Hematopoietic multipotent progenitor cell treated with erythropoietin and hydrocortisone succinate and interleukin-3 and kit ligand, for 6 days (in vitro differentiated cells): ENCODE measurements around the gene ENPP3.
A peak's percentile ranks its signal among the peaks of the same experiment; 100 is the strongest.

ENCODE experiments used
- DNase-seq: peaks from one replicate; pipeline ENCODE4 v3.0.0-alpha.2; 2015

The ENPP3 gene

DNA sequence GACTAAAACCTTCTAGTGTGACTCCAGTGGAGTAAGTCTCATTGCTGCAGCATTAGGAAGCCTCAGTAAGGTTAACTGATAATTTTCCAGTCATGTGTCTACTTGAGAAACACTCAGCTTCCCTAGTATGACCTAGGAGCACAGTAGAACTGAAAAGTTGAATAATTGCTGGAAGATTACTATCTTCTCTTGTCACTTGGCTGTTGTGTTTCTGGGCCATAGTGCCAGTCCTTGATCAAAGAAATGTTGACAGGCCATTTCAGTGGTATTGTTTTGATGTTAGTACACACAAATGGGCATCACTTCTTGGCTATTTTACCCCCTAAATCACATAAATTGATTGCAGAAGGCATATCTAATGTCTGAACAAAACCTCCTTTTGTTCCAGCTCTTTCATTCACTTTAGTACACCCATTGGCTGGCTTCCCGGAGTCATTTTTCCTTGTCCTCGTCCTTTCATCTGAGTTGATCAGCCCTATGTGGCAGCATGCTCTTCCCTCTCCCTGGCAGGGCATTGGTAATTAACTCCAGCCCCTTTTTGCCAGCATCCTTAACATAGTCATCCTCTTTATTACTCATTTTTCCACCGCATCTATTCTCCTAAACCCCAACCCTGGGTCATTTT, 6.0 kb downstream of the ENPP3 start:
- no peak for DNase-seq

- DNase-seq = no peak
These were observed 6.9 kb downstream of the ENPP3 start for GRCh38 chr6:131643855-131644460.

- DNase-seq = no peak
These were observed 7.8 kb downstream of the ENPP3 start for GRCh38 chr6:131644921-131645320.

DNA sequence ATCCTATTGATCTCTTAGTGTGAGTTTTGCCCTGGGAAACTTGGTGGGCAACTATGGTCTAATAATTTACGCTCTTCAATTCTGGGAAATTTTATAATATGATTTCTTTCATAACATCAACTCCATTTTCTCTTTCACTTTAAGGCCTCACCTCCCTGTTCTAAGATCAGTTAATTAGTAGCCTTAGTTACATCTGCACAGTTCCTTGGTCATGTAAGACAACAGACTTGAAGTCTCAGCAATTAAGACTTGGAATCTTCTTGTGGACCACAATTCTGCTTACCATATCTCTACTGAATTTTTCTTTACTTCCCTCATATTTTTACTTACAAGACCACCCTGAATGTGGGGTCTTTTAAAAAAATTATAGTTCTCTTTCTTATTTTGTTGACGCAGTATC, 8.7 kb downstream of the ENPP3 start:
- DNase-seq = no peak

DNA sequence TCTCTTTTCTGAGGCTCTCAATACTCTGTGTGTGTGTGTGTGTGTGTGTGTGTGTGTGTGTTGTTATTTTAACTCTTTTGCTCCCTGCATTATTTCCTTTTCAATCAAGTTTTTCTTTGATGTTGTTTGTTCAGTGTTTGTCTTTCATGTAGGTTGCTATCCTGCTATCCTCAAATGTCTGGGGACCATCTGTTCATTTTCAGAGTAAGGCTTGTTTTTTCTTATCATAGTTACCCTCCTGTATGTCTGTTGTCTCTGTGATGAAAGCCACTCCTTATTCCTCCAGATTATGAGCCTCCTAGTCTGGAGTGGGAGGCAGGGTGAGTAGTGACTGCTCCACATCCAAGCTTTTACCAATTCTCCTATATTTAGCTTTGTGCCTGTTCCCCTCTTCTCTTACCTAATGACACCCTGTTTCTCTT, 9.2 kb downstream of the ENPP3 start:
- DNase-seq = peak; percentile 87

DNA sequence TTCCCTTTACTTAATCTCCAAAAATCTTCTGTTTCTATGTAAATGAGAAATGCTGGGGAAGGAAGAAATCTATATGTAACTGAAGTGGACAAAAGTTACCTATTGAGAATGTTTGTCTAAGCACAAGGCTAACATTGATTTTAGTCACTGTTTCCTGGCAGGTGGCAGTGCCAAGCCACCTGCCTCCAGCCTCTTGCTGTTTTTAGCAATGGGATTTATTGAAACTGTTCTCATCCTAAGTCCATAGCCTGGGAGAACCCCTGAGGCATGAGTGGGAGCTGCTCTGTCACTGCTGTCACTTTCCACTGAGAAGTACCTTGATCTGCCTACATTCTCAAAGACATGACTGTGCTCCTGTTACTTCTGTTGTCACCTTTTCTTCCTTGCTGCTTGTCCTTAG, 14.7 kb downstream of the ENPP3 start:
- no peak for DNase-seq

- DNase-seq = no peak
These were observed 15.4 kb downstream of the ENPP3 start for GRCh38 chr6:131652472-131652871.

DNA sequence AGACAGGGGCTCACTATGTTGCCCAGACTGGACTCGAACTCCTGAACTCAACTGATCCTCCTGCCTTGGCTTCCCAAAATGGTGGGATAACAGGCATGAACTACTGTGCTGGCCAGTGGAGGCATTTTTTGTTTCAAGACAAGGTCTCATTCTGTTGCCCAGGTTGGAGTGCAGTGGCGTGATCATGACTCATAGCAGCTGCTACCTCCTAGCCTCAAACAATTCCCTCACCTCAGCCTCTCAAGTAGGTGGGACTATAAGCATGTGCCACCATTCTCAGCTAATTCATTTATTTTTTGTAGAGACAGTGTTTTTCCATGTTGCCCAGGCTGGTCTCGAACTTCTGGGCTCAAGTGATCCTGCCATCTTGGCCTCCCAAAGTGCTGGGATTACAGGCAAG, 17.2 kb downstream of the ENPP3 start:
- DNase-seq = no peak

- no peak for DNase-seq
These were observed 18.3 kb downstream of the ENPP3 start for GRCh38 chr6:131655387-131655786.

GRCh38 chr6:131655951-131656350, 18.8 kb downstream of the ENPP3 start:
- no peak for DNase-seq

- DNase-seq = no peak
These were observed 19.6 kb downstream of the ENPP3 start for GRCh38 chr6:131656667-131657066.

DNA sequence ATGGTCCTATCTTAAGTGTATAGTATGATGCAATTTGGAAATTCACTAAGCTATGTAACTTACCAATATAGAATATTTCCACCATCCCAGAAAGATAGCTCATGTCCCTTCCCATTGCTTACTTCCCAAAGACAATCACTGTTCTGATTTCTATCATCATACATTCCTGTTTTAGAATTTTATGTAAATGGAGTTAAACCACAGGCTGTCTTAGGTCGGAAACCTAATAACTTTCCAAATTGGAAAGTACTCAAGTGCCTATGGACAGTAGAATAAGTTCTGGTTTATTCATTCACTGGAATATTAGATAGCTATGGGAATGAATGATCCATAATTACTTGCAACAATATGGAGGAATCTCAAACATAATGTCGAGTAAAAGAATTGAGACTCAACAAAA, 20.1 kb downstream of the ENPP3 start:
- no peak for DNase-seq

GRCh38 chr6:131657630-131658111, 20.6 kb downstream of the ENPP3 start:
- DNase-seq = peak; percentile 70

GRCh38 chr6:131658287-131658686, 21.2 kb downstream of the ENPP3 start:
- DNase-seq = no peak

DNA sequence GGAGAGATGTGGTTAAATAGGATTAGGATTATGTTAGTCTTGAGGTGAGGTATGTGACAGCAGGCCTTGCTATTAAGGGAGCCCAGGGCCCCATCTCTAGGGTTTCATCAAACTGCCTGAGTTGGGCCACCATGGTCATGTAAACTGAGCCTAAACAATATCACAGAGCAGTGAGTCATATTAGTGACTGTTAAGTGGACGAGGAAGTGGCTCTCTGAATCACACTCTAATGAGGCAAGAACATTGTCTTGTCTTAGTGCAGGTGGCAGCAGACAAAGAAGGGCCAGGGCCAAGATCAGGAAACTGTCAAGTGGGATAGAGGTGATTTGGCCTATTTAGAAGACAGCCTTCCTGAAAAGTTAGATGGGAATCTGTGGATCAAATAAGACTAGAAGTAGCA, 23.1 kb downstream of the ENPP3 start:
- DNase-seq = peak; percentile 39

DNA sequence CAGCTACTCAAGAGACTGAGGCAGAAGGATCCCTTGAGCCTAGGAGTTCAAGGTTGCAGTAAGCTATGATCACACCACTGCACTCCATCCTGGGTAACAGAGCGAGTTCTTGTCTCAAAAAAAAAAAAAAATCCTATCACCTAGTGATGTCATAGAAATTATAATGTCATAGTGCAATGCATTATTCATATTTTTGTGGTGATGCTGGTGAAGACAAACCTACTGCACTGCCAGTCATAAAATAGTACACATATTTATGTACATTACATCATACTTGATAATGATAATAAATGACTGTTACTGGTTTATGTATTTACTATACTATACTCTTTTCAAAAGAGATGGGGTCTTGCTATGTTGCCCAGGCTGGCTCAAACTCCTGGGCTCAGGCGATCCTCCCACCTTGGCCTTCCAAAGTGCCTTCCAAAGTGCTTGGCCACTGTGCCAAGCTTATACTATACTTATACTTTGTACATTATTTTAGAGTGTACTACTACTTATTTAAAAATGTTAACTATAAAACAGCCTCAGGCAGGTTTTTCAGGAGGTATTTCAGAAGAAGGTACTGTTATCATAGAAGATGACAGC, 26.6 kb downstream of the ENPP3 start:
- no peak for DNase-seq

- no peak for DNase-seq
These were observed 32.8 kb downstream of the ENPP3 start for GRCh38 chr6:131669891-131670290.

DNA sequence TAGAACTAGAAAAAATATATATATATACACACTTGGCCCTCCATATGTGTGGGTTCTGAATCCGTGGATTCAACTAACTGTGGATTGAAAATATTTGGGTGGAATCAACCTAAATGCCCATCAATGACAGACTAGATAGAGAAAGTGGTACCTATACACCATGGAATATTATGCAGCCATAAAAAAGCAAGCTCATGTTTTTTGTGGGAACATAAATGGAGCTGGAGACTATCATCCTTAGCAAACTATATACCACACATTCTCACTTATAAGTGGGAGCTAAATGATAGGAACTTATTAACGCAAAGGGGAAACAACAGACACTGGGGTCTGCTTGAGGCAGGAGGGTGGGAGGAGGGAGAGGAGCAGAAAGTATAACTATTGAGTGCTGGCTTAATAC, 36.1 kb downstream of the ENPP3 start:
- DNase-seq = no peak

DNA sequence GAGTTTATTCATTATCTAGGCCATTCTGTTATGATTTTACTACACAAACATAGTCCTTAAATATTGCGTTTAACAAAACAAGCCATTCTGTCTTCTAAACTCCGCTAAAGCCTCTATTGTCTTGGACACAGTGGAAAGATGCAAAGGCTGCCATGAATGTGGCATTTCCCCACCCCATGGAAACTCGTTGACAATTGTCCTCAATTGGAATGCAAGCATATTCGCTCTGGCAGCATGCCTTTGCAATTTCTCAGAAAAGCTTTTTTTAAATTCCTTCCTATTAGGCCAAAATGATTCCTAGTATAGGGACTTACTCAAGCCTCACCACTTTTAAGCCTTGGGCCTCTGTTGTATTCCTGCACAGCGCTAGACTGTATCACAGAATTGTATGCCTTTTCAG, 41.3 kb downstream of the ENPP3 start:
- no peak for DNase-seq

DNA sequence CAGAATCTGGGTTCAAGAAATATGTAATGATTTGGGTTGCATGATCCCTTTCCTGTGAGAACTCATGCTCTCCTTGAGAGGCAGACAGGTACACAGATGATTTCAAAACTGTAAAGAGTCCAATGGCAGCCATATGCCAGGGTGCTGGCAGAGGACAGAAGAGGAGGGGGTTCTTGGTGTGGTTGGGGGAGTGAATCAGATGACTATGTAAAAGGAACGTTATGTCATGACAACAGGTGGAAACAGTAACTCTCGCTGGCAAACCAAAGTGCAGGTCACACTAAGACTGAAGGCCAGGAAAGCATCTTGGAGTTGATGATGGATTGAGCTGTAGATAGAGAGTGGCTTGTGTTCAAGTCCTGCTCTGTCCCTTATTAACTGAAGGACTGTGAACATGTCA, 43.8 kb downstream of the ENPP3 start:
- no peak for DNase-seq

DNA sequence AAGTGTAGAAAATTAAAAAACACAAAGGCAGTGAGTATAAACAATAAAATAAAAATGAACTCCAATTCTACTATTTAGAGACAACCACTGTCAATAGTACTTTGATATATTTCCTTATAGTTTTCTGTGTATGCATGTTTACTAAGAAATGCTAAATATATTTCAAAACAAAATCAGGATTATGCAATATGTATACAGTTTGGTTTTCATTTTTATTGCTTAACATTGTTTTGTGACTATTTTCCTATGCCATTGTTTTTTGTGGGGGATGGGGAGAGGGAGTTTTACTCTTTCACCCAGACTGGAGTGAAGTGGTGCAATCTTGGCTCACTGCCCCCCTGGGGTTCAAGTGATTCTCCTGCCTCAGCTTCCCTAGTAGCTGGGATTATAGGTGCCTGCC, 44.5 kb downstream of the ENPP3 start:
- DNase-seq = no peak

GRCh38 chr6:131682442-131682841, 45.3 kb downstream of the ENPP3 start:
- DNase-seq = no peak

GRCh38 chr6:131683479-131683878, 46.4 kb downstream of the ENPP3 start:
- DNase-seq = no peak

DNA sequence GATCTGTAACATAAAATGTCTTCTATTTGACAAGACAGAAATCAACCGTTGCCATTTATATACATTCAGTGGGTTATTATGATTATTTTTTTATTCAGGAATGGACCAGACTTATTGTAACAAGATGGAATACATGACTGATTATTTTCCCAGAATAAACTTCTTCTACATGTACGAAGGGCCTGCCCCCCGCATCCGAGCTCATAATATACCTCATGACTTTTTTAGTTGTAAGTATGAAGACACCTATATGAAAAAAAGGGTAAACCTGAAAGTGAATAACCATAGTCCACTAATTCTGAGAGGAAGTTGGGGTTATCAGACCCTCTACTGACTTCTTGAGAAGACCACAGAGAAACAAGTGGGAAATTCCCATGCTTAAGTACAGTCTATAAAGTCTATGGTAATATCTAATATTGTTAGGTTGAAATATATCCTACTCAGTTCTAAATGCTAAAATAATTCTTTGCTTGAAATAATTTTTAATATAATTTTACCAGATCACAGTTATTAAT, 48.2 kb downstream of the ENPP3 start:
- no peak for DNase-seq
